Ishikawa (cell line): ENCODE measurements around the gene C20orf96.

Source experiments
- CEBPB ChIP-seq: IDR thresholded peaks from 2 replicates; pipeline ENCODE4 v1.6.1; 2012
- CREB1 ChIP-seq: IDR thresholded peaks from 2 replicates; pipeline ENCODE4 v1.6.1; 2012; ENCODE audit warnings: low read depth
- EGR1 ChIP-seq: IDR thresholded peaks from 2 replicates; pipeline ENCODE4 v1.6.1; 2012
- EP300 ChIP-seq: IDR thresholded peaks from 2 replicates; pipeline ENCODE4 v1.6.1; 2012; ENCODE audit warnings: borderline replicate concordance
- FOXM1 ChIP-seq: IDR thresholded peaks from 2 replicates; pipeline ENCODE4 v1.6.1; 2012; ENCODE audit warnings: low read depth, borderline replicate concordance
- NFIC ChIP-seq: IDR thresholded peaks from 2 replicates; pipeline ENCODE4 v1.6.1; 2012
- RAD21 ChIP-seq: IDR thresholded peaks from 2 replicates; pipeline ENCODE4 v1.6.1; 2012; ENCODE audit warnings: low read depth
- TAF1 ChIP-seq: IDR thresholded peaks from 2 replicates; pipeline ENCODE4 v1.6.1; 2012; ENCODE audit warnings: low read depth, mild to moderate bottlenecking
- TCF12 ChIP-seq: IDR thresholded peaks from 2 replicates; pipeline ENCODE4 v1.6.1; 2012; ENCODE audit warnings: low read depth
- TEAD4 ChIP-seq: IDR thresholded peaks from 2 replicates; pipeline ENCODE4 v1.6.1; 2012
- YY1 ChIP-seq: IDR thresholded peaks from 2 replicates; pipeline ENCODE4 v1.6.1; 2012; ENCODE audit warnings: low read depth
- ZBTB7A ChIP-seq: IDR thresholded peaks from 2 replicates; pipeline ENCODE4 v1.6.1; 2012; ENCODE audit warnings: low read depth
- TF ChIP-seq, protein P1 (sequence below): IDR thresholded peaks from 2 replicates; pipeline ENCODE4 v1.6.1; 2012; ENCODE audit warnings: low read depth, mild to moderate bottlenecking
- TF ChIP-seq, protein P2 (sequence below): IDR thresholded peaks from 2 replicates; pipeline ENCODE4 v1.6.1; 2012
- TF ChIP-seq, protein P3 (sequence below): IDR thresholded peaks from 2 replicates; pipeline ENCODE4 v1.6.1; 2012

Gene C20orf96

DNA sequence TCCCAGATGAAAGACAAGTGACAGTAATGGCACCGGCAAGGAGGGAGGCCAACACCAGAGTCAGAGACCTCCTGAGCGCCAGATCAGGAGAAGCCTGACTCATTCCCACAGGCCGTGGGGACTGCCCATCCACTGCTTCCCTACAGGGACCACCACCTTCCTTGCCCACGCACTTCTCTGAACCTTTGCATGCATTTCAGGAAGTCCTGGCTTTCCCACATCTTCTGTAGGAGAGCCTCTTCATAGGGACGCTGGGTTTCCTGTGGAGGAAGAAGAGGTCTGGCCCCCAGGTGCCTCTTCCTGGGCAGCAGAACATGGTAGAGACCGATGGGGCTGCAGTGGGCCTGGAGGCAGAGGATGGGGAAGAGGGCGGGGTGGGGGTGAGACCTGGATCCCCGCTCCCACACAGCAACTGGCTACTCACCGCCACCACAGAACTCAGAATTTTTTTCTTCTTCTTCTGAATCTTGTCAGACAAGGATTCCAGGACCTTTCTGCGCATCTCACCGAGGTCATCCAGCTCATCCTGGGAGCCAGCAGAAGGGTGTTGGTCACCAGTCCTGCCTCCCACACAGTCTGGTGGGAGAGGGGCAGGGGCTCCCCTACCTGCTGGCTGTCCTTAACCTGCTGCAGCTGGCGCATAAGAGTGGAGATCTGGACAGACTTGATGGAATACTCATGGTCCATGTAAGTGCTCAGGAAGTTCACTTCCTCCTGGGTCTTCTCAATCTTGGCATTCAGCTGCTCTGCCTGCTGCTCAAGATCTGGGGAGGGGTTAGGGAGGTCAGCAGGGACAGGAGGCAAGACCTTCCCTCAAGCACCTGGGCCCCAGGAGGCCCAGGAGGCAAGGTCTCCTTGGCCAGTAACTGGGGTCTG is 13.7 kb downstream of the C20orf96 start:
- TF ChIP-seq, protein P1, sequence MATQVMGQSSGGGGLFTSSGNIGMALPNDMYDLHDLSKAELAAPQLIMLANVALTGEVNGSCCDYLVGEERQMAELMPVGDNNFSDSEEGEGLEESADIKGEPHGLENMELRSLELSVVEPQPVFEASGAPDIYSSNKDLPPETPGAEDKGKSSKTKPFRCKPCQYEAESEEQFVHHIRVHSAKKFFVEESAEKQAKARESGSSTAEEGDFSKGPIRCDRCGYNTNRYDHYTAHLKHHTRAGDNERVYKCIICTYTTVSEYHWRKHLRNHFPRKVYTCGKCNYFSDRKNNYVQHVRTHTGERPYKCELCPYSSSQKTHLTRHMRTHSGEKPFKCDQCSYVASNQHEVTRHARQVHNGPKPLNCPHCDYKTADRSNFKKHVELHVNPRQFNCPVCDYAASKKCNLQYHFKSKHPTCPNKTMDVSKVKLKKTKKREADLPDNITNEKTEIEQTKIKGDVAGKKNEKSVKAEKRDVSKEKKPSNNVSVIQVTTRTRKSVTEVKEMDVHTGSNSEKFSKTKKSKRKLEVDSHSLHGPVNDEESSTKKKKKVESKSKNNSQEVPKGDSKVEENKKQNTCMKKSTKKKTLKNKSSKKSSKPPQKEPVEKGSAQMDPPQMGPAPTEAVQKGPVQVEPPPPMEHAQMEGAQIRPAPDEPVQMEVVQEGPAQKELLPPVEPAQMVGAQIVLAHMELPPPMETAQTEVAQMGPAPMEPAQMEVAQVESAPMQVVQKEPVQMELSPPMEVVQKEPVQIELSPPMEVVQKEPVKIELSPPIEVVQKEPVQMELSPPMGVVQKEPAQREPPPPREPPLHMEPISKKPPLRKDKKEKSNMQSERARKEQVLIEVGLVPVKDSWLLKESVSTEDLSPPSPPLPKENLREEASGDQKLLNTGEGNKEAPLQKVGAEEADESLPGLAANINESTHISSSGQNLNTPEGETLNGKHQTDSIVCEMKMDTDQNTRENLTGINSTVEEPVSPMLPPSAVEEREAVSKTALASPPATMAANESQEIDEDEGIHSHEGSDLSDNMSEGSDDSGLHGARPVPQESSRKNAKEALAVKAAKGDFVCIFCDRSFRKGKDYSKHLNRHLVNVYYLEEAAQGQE, result no peak
- TF ChIP-seq RAD21, result no peak
- no peak for TF ChIP-seq YY1
- TF ChIP-seq, protein P2, sequence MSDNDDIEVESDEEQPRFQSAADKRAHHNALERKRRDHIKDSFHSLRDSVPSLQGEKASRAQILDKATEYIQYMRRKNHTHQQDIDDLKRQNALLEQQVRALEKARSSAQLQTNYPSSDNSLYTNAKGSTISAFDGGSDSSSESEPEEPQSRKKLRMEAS, result no peak
- TF ChIP-seq TEAD4, result no peak
- no peak for TF ChIP-seq EGR1
- TF ChIP-seq FOXM1, result no peak
- TF ChIP-seq CEBPB, result no peak
- TF ChIP-seq, protein P3, sequence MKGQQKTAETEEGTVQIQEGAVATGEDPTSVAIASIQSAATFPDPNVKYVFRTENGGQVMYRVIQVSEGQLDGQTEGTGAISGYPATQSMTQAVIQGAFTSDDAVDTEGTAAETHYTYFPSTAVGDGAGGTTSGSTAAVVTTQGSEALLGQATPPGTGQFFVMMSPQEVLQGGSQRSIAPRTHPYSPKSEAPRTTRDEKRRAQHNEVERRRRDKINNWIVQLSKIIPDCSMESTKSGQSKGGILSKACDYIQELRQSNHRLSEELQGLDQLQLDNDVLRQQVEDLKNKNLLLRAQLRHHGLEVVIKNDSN, result no peak
- no peak for TF ChIP-seq NFIC
- TF ChIP-seq CREB1, result no peak
- TF ChIP-seq TAF1, result no peak
- no peak for TF ChIP-seq ZBTB7A
- no peak for TF ChIP-seq TCF12

DNA sequence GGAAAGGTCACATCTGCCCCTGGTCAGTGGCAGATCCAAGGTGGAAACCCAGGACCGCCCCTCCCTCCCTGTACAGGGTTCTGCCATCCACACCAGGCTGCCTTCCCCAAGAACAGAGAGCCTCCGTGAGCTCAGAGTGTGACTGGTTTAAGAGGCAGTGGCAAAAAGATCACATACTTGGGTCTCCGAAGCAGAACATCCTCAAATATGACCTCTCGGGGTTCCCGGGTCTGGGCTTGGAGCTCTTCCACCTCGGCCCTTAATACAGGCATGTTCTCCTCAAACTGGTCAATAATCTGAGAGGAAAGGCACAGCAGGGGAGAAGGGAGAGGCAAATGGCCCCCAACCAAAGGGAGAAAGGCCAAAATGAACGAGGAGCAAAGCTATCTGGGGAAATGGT is 14.8 kb downstream of the C20orf96 start:
- TF ChIP-seq TEAD4 (no peak), CEBPB (no peak), EGR1 (no peak), EP300 (no peak), TCF12 (no peak), YY1 (no peak), CREB1 (no peak), FOXM1 (no peak), ZBTB7A (no peak), NFIC (no peak)
- TF ChIP-seq, protein P2, result no peak
- TF ChIP-seq, protein P1, result no peak

DNA sequence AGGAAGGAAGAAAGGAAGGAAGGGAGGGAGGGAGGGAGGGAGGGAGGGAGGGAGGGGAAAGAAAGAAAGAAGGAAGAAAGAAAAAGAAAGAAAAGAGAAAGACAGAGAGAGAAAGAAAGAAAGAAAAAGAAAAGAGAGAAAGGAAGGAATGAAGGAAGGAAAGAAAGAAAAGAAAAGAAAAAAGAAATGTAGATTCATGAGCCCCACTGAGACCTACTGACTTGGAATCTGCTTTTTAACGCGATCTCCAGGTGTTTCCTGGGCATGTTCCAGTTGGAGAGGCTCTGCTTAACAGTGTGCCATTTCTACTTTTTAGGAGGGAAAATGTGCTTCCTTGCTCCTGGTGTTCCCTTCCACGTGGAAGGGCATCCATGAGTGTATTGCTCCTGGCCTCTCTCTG is 16.7 kb downstream of the C20orf96 start:
- TF ChIP-seq FOXM1 (no peak), TEAD4 (no peak), TAF1 (no peak), ZBTB7A (no peak), CEBPB (no peak), NFIC (no peak), EP300 (no peak)
- TF ChIP-seq, protein P2, result no peak

DNA sequence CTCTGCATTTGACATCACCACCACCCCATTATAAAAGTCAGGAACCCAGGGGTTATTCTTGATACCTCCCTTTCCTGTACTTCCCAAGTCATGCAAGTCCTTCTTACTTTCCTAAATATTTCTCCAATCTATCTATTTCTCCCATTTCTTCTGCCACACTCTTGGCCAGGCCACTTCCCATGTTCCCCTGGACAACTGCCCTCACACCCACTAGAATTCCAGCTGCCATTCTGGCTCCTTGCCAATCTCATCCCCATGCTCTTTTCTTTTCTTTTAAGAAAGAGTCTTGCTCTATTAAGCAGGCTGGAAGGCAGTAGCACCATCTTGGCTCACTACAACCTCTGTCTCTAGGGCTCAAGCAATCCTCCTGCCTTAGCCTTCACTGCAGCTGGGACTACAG is 17.8 kb downstream of the C20orf96 start:
- TF ChIP-seq, protein P1, result no peak
- peak; percentile 56 for TF ChIP-seq NFIC

DNA sequence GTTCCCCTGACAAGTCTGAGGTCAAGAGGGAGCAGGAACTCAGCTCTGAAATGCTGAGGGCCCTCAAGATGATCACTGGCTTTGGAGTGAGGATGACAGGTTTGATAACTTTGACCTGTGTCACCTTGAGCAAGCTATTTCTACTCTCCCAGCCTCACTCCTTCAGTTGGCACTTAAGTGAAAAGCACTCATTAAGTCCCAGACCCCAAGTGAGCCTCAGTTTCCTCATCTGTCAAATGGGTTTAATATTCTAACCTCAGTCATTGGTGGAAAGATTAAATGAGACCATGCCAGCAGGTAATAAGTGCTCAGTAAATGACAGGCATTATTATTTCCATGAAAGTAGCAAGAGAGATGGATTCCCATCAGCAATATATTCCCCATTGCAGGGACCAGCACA is 19.0 kb downstream of the C20orf96 start:
- TF ChIP-seq EP300, result no peak
- TF ChIP-seq NFIC, result no peak
- TF ChIP-seq, protein P1, result no peak
- no peak for TF ChIP-seq TEAD4
- TF ChIP-seq EGR1, result no peak
- no peak for TF ChIP-seq TAF1
- TF ChIP-seq CEBPB, result no peak
- TF ChIP-seq FOXM1, result no peak
- TF ChIP-seq YY1, result no peak
- TF ChIP-seq, protein P3, result no peak
- no peak for TF ChIP-seq RAD21
- TF ChIP-seq, protein P2, result no peak
- TF ChIP-seq ZBTB7A, result no peak
- no peak for TF ChIP-seq CREB1
